IPS-15b (cell line): ENCODE results near the gene CAMK2N1.

Experiments
- H3K27me3 ChIP-seq: one replicate; pipeline ENCODE4 v1.6.1; 2013; ENCODE audit warnings: low read length; ENCODE audit not compliant: control insufficient read depth, insufficient read depth
- H3K36me3 ChIP-seq: one replicate; pipeline ENCODE4 v1.6.1; 2013; ENCODE audit warnings: low read length; ENCODE audit not compliant: control insufficient read depth, insufficient read depth
- H3K4me1 ChIP-seq: one replicate; pipeline ENCODE4 v1.6.1; 2013; ENCODE audit warnings: mild to moderate bottlenecking, low read length; ENCODE audit not compliant: control insufficient read depth, insufficient read depth
- H3K4me3 ChIP-seq: one replicate; pipeline ENCODE4 v1.5.1; 2013; ENCODE audit warnings: low read depth, low read length
- H3K9ac ChIP-seq: one replicate; pipeline ENCODE4 v1.6.1; 2013; ENCODE audit warnings: low read depth, mild to moderate bottlenecking, low read length
- H3K9me3 ChIP-seq: one replicate; pipeline ENCODE4 v1.6.1; 2013; ENCODE audit warnings: mild to moderate bottlenecking, low read length; ENCODE audit not compliant: control insufficient read depth, insufficient read depth

The CAMK2N1 gene

DNA sequence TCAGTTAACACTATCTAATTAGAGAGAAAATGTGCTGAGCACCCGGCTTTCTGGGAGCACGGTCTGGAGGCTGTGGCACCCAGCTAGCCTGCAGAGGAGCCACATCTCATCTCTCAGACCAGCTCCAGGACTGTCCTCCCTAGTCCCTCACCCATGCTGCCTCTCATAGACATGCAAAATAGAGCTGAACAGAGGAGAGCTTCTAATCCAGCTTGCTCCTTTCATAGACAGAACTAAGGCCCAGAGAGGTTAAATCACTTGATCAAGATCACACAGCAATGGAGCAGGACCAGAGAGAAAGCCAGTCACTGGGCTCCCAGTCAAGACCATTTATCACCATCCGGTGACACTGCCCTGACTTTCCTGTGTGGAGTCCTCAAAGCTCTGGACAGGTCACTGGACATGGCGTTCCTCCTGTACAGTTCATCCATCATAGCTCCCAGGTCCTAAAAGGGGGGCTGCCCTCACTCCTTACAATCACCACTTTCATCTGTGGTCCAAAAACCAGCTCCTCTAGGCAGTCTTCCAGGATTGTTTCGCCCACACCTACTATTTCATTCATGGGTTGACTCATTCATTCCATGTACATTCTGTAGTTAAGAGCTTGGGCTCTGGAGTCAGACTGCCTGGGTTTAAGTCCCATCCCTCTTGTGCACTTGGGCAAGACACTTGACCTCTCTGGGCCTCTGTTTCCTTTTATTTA, 8.8 kb upstream of the CAMK2N1 start:
- H3K4me3 ChIP-seq = no peak overlapping the region
- no peaks in the 10 kb centered on the region for H3K9me3 ChIP-seq
- no peaks in the 10 kb centered on the region for H3K4me1 ChIP-seq
- no peak overlapping the region for H3K9ac ChIP-seq
- H3K36me3 ChIP-seq = no peaks in the 10 kb centered on the region
- H3K27me3 ChIP-seq = peaks cover 20% of the 10 kb centered on the region

GRCh38 chr1:20493839-20494608, 8.0 kb upstream of the CAMK2N1 start:
- Histone ChIP-seq H3K36me3 (no peaks in the 10 kb centered on the region), H3K9ac (no peak overlapping the region), H3K4me1 (no peaks in the 10 kb centered on the region), H3K4me3 (peak overlapping the region; percentile 49), H3K27me3 (peaks cover 27% of the 10 kb centered on the region), H3K9me3 (no peaks in the 10 kb centered on the region)

GRCh38 chr1:20493309-20493708, 7.3 kb upstream of the CAMK2N1 start:
- Histone ChIP-seq H3K4me3 (no peak overlapping the region), H3K9ac (no peak overlapping the region), H3K4me1 (peaks cover 4% of the 10 kb centered on the region), H3K36me3 (no peaks in the 10 kb centered on the region), H3K27me3 (peaks cover 34% of the 10 kb centered on the region), H3K9me3 (no peaks in the 10 kb centered on the region)

DNA sequence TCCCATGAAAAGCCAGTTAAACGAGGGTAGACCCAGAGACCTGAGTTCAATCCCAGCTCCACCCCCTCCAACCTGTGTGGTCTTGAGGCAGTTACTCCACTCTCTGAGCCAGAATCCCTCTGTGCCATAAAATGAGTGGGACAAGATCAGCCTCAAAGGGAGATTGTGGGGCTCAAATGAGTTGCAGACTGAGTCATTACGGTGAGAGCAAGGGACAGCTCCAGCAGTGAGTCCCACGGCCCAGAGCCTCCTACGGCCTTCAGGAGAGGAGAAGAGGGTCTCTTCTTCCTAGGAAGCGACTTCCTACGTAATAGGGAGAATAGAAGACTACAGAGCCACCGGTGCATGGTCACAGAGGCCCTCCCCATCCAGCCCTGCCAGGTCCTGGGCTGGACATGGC, 6.7 kb upstream of the CAMK2N1 start:
- peaks cover 40% of the 10 kb centered on the region for H3K27me3 ChIP-seq
- no peak overlapping the region for H3K4me3 ChIP-seq
- peaks cover 4% of the 10 kb centered on the region for H3K4me1 ChIP-seq
- no peaks in the 10 kb centered on the region for H3K9me3 ChIP-seq
- no peaks in the 10 kb centered on the region for H3K36me3 ChIP-seq
- no peak overlapping the region for H3K9ac ChIP-seq

- peaks cover 9% of the 10 kb centered on the region for H3K4me1 ChIP-seq
- no peaks in the 10 kb centered on the region for H3K9me3 ChIP-seq
- H3K4me3 ChIP-seq = no peak overlapping the region
- H3K9ac ChIP-seq = no peak overlapping the region
- no peaks in the 10 kb centered on the region for H3K36me3 ChIP-seq
- H3K27me3 ChIP-seq = peaks cover 49% of the 10 kb centered on the region
Measured at GRCh38 chr1:20491866-20492265, 5.9 kb upstream of the CAMK2N1 start.

- Histone ChIP-seq H3K9me3 (no peaks in the 10 kb centered on the region), H3K27me3 (peaks cover 49% of the 10 kb centered on the region), H3K9ac (no peak overlapping the region), H3K36me3 (no peaks in the 10 kb centered on the region), H3K4me1 (peaks cover 9% of the 10 kb centered on the region), H3K4me3 (no peak overlapping the region)
Measured at GRCh38 chr1:20491178-20491577, 5.2 kb upstream of the CAMK2N1 start.

- no peak overlapping the region for H3K9ac ChIP-seq
- no peaks in the 10 kb centered on the region for H3K9me3 ChIP-seq
Measured at GRCh38 chr1:20487236-20487590, 1.2 kb upstream of the CAMK2N1 start.

DNA sequence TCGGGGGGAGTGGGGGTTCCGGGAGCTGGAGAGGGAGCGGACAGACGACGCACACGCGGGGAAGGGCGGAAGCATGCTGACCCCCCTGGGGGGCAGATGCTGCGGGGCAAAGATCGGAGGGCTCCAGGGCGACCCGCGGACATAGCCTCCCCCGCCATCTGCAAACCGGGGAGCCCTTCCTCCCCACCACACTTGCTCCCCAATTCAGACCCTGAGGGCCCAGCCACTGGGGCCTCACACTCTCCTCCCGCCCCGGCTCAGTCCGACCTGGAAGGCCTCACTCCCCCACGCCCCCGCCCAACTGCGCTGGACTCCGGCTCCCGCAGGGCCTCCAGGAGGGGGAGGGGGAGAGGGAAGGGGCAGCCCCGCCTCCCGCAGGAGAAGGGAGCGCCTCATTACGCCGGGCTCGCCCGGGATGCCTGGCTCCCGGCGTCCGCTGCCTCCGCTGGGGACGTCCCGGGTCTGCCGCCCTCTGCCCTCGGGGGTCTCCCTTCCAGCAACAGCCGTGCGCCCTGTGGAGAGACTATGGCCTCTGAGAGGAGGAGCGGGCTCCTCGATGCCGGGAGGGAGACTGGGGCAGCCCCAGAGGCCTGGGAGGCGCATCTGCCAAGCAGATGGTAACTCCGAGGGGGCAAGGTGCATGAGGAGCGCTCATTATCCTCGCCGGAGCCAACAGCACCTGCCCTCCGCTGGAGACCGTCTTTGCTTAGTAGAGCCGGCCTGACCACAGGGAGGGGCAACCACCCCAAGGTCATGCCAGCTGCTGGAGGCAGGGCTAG, 636 bp upstream of the CAMK2N1 start:
- H3K36me3 ChIP-seq = no peaks in the 10 kb centered on the region
- peak overlapping the region; percentile 79 for H3K4me3 ChIP-seq
- no peaks in the 10 kb centered on the region for H3K9me3 ChIP-seq
- peaks cover 79% of the 10 kb centered on the region for H3K27me3 ChIP-seq
- no peak overlapping the region for H3K9ac ChIP-seq
- H3K4me1 ChIP-seq = peaks cover 9% of the 10 kb centered on the region

More at GRCh38 chr1:20487236-20487590, 1.2 kb upstream of the CAMK2N1 start:
- Histone ChIP-seq H3K27me3 (peaks cover 75% of the 10 kb centered on the region), H3K4me1 (peaks cover 9% of the 10 kb centered on the region), H3K4me3 (peak overlapping the region; percentile 79), H3K36me3 (no peaks in the 10 kb centered on the region)

GRCh38 chr1:20484519-20485462, 1.2 kb downstream of the CAMK2N1 start:
- H3K36me3 ChIP-seq = no peaks in the 10 kb centered on the region
- H3K9ac ChIP-seq = no peak overlapping the region
- H3K9me3 ChIP-seq = no peaks in the 10 kb centered on the region
- H3K4me3 ChIP-seq = peak overlapping the region; percentile 68
- peaks cover 9% of the 10 kb centered on the region for H3K4me1 ChIP-seq
- H3K27me3 ChIP-seq = peaks cover 86% of the 10 kb centered on the region

DNA sequence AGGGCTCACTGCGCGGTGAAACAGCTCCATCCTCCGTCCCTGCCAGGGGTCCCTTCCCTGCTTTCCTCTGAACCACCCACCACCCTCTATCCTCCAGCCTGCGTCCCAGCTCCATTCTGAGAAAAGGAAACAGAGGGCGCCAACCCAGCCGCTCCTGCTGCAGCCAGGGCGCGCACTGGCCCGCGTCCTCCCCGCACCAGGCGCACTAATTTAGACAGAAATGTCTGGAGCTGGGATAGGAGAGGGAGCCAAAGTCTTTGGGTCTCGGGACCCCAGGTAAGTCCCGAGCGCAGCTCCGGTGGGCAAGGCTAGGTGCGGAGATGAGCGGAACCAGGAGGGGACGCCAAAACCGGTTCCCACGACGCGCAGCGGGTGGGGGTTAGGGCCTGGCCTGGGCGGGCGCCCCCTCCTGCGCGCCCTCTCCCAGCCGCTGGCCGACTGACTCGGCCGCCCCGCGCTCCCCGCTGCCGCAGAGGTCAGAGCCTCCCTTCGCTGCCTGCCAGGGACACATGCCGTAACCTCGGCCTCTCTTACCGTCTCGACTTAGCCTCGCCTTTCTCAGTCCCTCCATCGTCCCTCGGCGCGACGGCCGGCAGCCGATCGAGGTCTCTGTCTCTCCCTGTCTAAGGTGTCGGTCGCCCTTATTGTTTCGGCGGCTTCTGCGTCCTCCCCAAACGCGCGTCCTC, 2.0 kb downstream of the CAMK2N1 start:
- no peak overlapping the region for H3K9ac ChIP-seq
- peaks cover 9% of the 10 kb centered on the region for H3K4me1 ChIP-seq
- no peaks in the 10 kb centered on the region for H3K9me3 ChIP-seq
- peak overlapping the region; percentile 68 for H3K4me3 ChIP-seq
- H3K36me3 ChIP-seq = no peaks in the 10 kb centered on the region
- peaks cover 86% of the 10 kb centered on the region for H3K27me3 ChIP-seq
